ENCODE measurements around the gene NUP37.
A peak's percentile ranks its signal among the peaks of the same experiment; 100 is the strongest.
"Not testable (repeated sequence)": the region's sequence is repeated elsewhere in the genome, so short reads cannot be mapped to it uniquely, and the experiment has no call there.

The NUP37 gene, protein sequence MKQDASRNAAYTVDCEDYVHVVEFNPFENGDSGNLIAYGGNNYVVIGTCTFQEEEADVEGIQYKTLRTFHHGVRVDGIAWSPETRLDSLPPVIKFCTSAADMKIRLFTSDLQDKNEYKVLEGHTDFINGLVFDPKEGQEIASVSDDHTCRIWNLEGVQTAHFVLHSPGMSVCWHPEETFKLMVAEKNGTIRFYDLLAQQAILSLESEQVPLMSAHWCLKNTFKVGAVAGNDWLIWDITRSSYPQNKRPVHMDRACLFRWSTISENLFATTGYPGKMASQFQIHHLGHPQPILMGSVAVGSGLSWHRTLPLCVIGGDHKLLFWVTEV

GRCh38 chr12:102119674-102120563 is at the start of gene NUP37, which contains the start of gene PARPBP:
Gene NUP37 (minus strand): TSS chr12:102120114. CDS start chr12:102118518, 1,596 bp downstream.
Gene PARPBP (plus strand): TSS chr12:102120183. CDS start chr12:102123889, 3,706 bp downstream.
- DNase-seq (ENCODE audit: low read depth) = peak; percentile 94

- DNase-seq (ENCODE audit: low read depth) = no peak
These were observed 48.1 kb upstream of the NUP37 start for GRCh38 chr12:102167821-102168604.

DNA sequence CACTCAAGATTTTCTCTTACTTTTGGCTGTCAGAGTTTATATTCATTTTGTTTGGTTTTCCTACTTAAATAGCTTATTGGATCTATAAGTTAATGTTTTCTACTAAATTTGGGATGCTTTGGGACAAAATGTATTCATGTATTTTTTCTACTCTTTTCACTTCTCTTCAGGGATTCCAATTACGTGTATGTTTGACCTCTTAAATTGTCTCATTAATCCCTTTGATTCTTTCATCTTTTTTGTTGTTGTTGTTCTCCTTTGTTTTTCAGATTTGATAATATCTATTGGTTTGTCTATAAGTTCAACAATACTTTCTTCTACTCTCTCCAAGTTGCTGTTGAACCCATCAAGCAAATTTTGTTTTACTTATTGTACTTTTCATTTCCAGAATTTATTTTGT is 43.5 kb upstream of the NUP37 start:
- DNase-seq (ENCODE audit: low read depth) = no peak

GRCh38 chr12:102155206-102155605 is 35.3 kb upstream of the NUP37 start:
- DNase-seq (ENCODE audit: low read depth) = not testable (repeated sequence)

- DNase-seq (ENCODE audit: low read depth) = not testable (repeated sequence)
These were observed 27.2 kb upstream of the NUP37 start for GRCh38 chr12:102147062-102147587.

DNA sequence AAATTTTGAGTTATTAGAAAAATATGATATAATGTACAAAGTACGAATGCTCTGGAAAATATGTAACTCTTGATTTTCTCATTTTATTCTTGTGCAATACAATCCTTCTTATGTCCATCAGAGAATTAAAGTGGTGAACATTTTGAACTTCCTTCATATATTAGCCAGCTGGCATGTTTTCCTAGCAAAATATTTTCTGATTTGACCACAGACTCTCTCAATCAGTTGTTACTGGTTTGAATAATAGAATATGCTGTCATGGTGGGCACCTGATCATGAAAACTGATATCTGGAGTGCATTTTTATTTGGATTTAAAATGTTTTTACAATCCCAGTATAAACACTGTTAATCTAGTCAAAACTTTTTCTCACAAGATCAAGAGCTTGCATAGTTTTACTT is 24.3 kb upstream of the NUP37 start:
- DNase-seq (ENCODE audit: low read depth) = no peak

GRCh38 chr12:102142866-102143373 is 23.0 kb upstream of the NUP37 start:
- not testable (repeated sequence) for DNase-seq (ENCODE audit: low read depth)

DNA sequence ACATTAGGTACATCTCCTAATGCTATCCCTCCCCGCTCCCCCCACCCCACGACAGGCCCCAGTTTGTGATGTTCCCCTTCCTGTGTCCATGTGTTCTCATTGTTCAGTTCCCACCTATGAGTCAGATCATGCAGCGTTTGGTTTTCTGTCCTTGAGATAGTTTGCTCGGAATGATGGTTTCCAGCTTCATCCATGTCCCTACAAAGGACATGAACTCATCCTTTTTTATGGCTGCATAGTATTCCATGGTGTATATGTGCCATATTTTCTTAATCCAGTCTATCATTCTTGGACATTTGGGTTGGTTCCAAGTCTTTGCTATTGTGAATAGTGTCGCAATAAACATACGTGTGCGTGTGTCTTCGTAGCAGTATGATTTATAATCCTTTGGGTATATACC is 17.7 kb upstream of the NUP37 start:
- DNase-seq (ENCODE audit: low read depth) = not testable (repeated sequence)

- DNase-seq (ENCODE audit: low read depth) = not testable (repeated sequence)
These were observed 11.5 kb upstream of the NUP37 start for GRCh38 chr12:102131442-102131841.

- not testable (repeated sequence) for DNase-seq (ENCODE audit: low read depth)
These were observed 10.8 kb upstream of the NUP37 start for GRCh38 chr12:102130720-102131119.

GRCh38 chr12:102121328-102121727 is 1.4 kb upstream of the NUP37 start:
- DNase-seq (ENCODE audit: low read depth) = peak; percentile 1

GRCh38 chr12:102120886-102121285 is 972 bp upstream of the NUP37 start:
- peak; percentile 60 for DNase-seq (ENCODE audit: low read depth)

- DNase-seq (ENCODE audit: low read depth) = no peak
These were observed 605 bp upstream of the NUP37 start for GRCh38 chr12:102120564-102120873.

- DNase-seq (ENCODE audit: low read depth) = peak; percentile 19
These were observed 1.0 kb downstream of the NUP37 start for GRCh38 chr12:102118874-102119273.

GRCh38 chr12:102116392-102116791 is 3.5 kb downstream of the NUP37 start:
- DNase-seq (ENCODE audit: low read depth) = no peak

GRCh38 chr12:102114212-102114611 is 5.7 kb downstream of the NUP37 start:
- no peak for DNase-seq (ENCODE audit: low read depth)

DNA sequence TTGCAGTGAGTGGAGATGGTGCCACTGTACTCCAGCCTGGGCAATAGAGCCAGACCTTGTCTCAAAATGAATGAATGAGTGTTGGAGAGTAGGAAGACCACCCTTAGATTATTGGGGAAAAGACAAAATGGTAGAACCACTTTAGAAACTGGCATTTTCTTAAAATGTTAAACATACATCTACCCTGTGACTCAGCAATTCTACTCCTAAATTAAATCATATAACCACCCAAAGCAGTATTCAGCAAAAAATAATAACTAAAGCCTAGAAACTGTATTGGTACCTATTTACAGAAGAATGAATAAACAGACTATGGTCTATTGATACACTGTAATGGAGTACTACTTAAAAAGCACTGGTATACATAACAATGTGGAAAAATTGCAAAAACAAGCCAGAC is 9.1 kb downstream of the NUP37 start:
- DNase-seq (ENCODE audit: low read depth) = no peak

- peak; percentile 9 for DNase-seq (ENCODE audit: low read depth)
These were observed 11.9 kb downstream of the NUP37 start for GRCh38 chr12:102107970-102108369.

DNA sequence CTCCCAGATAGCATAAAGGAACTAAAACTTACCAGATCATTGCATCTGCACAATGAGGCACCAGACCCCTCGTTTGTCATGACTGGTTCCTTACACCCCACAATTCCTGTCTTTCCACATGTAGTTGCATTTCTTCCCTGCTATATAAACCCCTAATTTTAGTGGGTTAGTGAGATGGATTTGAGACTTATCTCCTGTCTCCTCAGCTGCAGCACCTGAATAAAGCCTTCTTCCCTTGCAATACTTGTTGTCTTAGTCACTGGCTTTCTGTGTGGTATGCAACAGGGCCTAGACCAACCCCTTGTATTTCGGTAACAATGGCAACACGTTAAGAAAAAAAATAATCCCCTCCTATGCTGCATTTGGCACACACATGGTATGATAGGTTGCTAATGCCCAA is 13.0 kb downstream of the NUP37 start:
- no peak for DNase-seq (ENCODE audit: low read depth)

- DNase-seq (ENCODE audit: low read depth) = no peak
These were observed 23.1 kb downstream of the NUP37 start for GRCh38 chr12:102096855-102097254.

DNA sequence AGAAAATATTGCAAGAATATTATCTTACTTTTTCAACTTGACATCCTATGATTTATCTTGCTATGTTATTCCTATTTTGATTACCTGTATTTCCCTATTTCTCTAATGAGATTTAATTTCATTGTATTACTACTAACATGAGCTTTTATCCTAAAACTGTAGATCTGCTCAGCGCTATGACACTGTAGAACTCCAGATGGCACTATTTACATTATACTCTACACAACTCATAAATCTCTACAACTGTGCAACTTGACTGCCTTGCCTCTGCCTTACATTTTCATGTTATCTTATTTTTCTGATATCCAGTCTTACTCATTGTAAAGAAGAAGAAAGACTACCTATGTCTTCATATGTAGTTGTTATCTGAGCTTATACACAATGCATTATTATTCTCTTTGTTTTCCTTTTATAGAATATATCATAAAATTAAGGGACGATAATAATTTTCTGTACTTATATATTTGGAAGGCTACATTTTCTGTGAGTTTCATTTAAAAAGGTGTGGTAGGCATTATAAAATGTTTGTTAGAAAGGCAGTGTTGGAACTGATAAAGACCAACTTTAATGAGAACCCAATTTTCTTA is 24.1 kb downstream of the NUP37 start:
- DNase-seq (ENCODE audit: low read depth) = peak; percentile 51

Data from ELR (cell line).